ENCODE measurements around the gene MYO1H.

- TF ChIP-seq POLR2A (IDR thresholded peaks at IDR 0.05): no peak
- no peak for TF ChIP-seq POLR2AphosphoS5 (IDR thresholded peaks at IDR 0.05)
- TF ChIP-seq CTCF (IDR thresholded peaks at IDR 0.05): no peak
Observed at GRCh38 chr12:109493090-109493489, 145.4 kb downstream of the MYO1H start.
